ENCODE measurements around the gene PC.

The PC gene

DNA sequence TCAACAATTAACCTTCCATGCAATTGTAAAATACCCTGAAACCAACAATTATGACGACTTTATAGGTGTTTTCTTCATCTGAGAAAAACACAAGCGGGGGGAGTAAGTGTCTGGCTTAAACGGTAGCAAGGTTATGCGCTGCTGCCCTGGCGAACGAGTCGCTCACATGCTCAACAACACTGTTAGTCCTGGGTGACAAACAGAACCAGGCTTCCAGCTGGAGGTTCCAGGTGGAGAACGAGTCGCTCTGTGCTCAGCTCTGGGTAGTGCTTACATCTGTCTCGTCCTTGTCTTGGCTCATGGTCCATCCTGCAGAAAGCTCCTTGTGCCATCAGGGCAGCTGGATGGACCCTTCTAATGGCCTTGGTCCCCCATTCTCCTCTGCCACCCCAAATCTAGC is 48.2 kb downstream of the PC start:
- DNase-seq = no peak

DNA sequence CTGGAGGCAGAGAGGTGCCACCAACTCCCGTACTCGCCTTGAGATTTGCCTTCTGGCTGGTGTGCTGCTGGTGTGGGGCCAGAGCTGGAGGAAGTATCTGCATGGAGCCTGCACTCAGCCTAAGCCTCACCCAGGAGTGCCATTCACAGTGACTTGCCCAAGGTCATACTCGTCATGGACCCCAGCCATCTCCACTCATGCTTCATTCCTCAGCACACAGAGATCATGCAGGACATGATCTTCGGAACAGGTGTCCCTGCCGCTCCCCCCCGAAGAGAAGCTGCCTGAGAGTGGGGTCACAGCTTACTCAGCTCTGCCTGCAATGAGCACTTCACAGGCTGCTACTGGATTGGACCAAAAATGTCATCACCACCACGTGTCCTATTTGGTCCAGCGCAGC is 49.0 kb downstream of the PC start:
- DNase-seq = no peak

DNA sequence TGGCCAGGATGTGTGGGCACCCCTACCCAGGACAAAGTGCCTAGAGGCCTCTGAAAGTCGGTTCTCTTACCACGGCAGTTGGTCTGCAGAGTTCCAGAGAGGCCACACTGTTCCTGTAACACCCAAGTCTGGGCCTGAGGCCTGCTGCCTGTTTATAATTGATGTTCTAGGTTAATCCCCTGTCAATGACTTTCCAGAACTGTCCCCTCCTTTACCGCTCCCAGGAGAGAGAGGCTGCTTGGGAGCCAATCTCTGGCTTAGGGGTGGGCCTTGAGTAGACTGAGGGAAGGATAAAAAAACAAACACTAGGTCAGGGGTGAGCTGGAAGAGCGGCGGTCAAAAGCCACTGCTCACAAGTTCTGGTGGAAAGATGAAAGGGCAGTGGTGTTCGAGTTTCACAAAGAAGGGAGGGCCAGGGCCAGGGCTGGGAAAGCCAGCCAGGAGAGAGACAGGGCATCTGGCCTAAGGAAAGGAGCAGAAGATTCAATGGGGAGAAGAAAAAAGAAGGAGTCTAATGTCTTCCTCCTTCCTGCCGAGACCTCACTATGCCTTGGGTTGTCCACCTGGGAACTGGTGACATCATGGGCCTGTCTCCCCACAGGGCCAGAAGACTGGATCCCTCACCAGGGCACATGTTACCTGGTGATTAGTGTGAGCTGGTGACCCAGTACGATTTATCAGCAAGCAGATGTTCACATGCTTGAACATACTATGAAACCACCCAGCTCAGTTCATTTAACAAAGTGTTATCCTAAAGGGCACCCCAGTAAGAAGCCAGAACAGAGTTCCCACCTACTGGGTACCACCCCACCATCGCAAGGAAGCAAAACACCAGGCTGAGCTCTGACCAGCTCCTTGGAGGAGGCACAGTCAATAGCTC is 50.2 kb downstream of the PC start:
- DNase-seq = no peak

DNA sequence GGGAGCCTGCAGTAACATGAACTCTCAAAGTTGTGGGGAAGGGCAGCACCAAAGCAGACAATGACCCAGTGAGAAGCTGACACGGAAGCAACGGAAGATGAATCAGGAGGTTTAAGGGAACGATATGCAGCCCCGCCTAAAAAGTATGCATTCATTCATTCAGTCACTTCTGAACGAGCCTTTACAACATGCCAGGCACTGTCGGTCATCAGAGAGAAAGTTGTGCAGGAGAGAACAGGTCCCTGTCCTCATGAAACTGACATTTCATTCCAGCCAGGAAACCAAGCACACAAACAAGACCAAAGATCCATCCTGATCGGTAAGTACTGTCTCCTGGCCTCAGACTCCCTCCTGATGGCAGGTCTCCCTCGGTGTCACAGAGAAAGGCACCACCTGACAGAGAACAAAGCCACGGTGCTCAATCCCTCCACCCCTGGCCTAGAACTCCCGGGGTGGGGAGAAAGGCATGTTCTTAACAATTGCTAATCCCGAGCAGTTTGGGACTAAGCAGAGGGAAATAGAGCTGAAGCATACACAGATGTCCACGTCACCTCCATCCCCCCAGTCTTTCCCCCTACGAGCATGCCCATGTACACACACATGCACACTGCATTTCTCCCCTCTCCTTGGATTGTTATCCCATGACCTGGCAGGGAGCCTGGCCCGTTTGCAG is 52.0 kb downstream of the PC start:
- no peak for DNase-seq

DNA sequence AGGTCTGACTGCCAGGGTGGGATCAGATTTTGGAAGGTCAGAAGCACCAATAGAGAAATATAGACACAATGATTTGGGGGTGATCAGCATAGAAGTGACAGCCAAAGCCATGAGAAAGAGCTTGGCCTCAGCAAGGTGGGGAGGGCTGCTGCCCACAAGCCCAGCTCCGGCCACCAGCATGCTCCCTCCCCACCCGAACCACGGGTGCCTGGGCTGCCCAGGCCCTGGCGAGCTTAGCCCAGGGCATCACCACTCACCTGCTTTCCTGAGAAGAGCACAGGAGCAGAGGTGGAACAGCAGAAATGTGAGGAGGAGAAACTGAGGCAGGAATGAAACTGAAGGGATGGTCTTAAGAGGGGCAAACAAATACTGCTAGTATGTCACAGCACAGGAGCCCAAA is 52.6 kb downstream of the PC start:
- no peak for DNase-seq

DNA sequence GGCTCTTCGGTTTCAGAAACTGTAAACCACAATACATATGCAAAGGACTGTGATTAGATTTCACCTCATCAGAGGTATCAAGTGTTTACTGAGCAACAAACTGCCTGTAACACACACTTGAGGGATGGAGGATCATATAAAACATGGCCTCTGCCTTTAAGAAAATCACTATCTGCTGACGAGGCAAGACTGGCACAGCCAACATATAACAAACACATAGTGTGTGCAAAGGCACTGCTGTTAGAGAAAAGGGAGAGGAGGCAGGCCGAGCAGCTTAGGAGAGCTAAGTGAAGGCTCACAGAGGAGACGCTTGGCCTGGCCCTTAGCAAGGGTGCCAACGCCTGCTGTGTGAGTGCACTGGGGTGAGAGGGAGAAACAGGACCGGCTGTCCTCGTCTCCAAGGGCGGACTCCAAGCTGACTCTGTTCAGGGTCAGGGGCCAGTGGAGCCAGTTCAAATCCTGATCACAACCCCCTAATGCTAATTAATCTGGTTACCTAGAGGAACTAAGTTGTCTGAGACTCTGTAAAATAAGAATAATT is 53.1 kb downstream of the PC start:
- no peak for DNase-seq

GRCh38 chr11:66904561-66904960 is 53.6 kb downstream of the PC start:
- no peak for DNase-seq

DNA sequence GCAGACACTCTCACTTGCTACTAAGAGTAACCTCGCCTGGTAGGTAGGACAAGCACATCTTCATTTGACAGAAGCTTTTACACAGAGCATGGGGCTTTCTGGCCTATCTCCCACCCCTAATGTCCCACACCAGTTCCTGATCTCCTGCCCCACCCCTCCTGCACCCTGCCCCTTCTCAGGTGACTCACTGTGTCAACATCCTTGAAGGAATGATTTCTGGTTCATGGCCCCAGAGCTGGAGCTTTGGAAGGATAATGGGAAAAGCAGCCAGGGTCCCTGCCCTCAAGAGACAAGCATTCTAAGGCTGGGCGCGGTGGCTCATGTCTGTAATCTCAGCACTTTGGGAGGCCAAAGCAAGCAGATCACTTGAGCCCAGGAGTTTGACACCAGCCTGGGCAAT is 54.1 kb downstream of the PC start:
- DNase-seq = no peak

DNA sequence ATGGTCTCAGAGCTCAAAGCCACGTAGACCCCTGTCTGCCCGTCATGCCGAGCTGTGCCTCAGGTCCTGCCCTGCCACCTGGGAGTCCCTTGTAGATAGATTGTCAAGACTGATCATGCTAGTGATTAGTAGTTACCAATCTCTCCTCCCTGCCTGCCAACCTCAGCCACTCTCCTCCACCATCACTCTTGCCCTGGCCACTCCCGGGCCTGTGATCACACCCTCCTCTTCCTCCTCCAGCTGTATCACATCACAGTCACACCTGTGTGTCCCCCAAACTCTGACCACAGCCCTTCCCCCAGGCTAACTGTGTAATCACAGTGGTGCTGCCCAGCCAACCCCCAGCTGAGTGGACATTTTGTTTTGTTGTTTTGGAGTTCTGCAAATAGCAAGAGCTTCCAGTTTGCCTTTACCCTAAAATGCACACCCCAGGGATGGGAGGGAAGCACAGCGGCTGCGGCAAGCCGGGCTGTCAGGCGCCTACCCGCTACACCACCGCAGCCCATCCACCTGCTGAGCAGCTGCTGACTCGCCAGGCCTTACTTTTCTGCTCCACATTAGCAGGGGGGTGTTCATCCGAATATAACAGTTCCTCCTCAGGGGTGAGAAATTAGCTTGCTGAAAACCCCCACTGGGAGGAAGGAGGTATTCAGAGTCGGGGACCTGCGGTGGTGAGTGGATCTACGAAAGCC is 55.6 kb downstream of the PC start:
- no peak for DNase-seq

- no peak for DNase-seq
These were observed 56.2 kb downstream of the PC start for GRCh38 chr11:66901964-66902390.

- DNase-seq = no peak
These were observed 64.0 kb downstream of the PC start for GRCh38 chr11:66894141-66894540.

DNA sequence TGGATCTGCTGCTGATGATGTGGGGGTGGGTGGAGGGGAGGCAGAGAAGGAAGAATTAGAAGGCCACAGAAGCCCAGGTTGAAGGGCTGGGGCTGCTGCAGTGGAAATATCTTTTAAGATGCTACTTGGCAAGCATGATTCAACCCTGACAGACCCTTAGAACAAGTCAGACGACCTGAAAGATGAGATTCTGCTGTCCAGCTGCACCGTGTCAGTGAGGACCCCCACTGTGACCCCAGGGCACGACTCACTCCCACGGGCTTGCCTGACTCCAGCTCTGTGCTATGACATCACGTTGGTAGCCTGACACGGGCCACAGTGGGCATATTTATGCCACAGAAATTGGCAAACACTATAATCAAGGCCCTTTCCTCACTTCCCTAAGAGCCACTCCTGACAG is 65.3 kb downstream of the PC start:
- DNase-seq = no peak

DNA sequence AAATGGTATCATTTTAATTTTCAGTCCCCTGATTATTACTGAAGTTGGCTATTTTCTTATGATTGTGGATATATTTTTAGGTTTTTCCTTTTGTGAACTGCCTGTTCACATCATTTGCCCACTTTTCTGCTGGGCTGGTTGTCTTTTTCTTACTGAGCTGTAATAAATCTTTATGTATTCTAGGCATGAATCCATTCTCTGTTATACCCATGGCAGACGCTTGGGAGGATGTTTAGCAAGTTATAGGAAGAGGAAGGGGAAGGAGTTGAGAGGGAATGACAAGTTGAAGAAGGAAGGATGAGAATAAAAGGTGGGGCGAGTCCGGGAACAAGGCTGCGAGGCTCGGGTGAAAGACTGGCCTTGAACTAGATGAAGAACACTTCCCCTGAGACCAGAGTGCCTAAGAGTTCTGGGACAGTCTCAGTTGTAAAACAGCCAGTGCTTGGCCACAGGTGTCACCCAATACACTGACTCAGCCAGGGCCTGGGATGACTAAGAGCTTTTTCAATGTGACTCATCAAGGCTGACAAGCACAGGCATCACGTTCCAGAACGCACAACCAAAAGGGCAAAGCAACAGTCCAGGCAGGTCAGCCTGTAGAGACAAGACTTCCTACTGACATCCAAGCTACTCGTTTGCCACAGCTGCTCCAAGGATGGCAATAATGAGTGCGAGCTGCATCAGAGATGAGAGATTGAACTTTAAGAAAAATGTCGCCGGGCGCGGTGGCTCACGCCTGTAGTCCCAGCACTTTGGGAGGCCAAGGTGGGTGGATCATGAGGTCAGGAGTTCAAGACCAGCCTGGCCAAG is 66.1 kb downstream of the PC start:
- DNase-seq = peak in 1 of 2 donors; percentile 50

DNA sequence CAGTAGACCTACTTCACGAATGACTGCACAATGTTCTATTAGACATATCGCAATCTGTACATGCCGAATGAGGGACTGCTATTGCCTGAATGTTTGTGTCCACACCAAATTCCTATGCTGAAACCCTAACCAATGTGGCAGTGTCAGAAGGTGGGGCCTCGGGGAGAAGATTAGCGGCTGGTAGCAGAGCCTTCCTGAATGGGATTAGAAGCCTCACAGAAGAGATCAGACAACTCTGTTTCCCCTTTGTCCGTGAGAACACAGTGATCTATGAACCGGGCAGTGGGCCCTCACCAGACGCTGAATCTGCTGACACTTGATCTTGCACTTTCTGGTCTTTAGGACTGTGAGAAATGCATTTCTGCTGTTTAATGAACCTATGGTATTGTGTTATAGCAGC is 68.2 kb downstream of the PC start:
- no peak for DNase-seq

DNA sequence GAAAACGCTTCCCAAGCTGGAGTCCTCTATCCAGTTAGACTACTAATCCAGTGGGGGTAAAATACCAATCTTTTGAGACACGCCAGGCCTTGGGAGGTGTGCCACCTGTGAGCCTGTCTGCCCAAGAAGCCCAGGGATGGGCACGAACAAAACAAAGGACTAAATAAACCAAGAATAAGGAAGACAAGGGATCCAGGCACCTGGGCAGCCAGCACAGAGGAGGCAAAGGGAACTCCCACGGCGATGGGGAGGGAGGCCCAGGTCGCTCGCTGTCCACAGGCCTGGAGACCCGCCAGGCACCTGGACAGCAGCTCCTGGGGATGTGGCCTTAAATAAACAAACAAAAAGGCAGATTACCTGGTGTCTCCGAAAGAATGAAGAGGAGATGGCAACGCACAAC is 69.9 kb downstream of the PC start:
- no peak for DNase-seq

- DNase-seq = no peak
These were observed 70.7 kb downstream of the PC start for GRCh38 chr11:66887526-66887925.

GRCh38 chr11:66886671-66887221 is 71.4 kb downstream of the PC start:
- no peak for DNase-seq

DNA sequence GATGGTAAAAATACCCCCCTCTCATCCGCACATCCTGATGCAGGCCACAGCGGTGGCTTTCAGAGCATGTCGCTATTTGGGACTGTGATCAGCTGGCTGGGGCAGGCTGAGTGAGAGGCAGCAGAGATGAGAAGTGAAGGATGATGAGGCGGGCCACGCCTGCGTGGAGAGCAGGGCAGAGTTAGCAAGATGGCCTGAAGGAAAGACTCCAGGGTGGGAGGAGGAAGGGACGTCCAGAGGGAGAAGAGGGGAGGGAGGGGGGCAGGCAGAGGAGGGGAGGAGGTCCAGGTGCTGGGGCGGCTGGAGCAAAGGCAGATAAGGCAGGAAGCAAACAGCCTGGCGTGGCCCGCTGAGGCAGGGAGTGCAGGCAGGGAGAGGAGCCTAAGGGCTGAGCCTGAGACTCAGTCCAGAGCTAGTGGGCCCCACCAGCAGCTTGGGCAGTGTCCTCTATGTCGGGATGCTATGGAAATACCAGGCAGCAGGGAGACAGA is 72.2 kb downstream of the PC start:
- no peak for DNase-seq

GRCh38 chr11:66885469-66885868 is 72.7 kb downstream of the PC start:
- DNase-seq = no peak

DNA sequence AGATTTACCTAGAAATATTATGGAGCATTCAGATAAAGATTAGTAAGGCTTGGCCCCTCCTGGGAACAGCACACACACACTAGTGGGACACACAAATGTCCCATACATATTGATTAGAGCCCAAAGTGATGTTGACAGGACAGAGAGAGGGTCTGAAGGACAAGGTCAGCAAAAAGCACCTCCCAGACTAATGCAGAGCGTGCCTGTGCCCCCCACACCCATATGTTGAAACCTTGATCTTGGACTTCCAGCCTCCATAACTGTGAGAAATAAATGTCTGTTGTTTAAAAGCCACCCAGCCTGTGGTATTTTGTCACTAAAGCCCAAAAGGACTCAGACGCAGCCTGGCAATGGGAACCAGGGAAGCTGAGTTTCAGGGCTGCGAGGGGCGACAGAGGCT is 73.7 kb downstream of the PC start:
- DNase-seq = no peak

- DNase-seq = peak in 1 of 2 donors; percentile 20
These were observed 74.9 kb downstream of the PC start for GRCh38 chr11:66883016-66883965.
